Muscle layer of colon (tissue), 2 donors: ENCODE data around the gene RAB5A.
"Not testable (repeated sequence)": the region's sequence is repeated elsewhere in the genome, so short reads cannot be mapped to it uniquely, and the experiment has no call there.

Source experiments
- H3K27ac ChIP-seq: one replicate; pipeline ENCODE4 v1.7.0; 2013; ENCODE audit warnings: low read depth, mild to moderate bottlenecking, low read length, moderate library complexity
- H3K27me3 ChIP-seq, 2 donors: one replicate each; pipeline ENCODE4 v1.7.0; 2013; ENCODE audit warnings: low read length in 2 of 2, mild to moderate bottlenecking in 2 of 2; ENCODE audit not compliant: insufficient read depth in 2 of 2, control insufficient read depth in 1 of 2
- H3K36me3 ChIP-seq: one replicate; pipeline ENCODE4 v1.7.0; 2013; ENCODE audit warnings: mild to moderate bottlenecking, low read length; ENCODE audit not compliant: insufficient read depth
- H3K4me1 ChIP-seq: one replicate; pipeline ENCODE4 v1.7.0; 2013; ENCODE audit warnings: mild to moderate bottlenecking, low read length; ENCODE audit not compliant: insufficient read depth
- H3K4me3 ChIP-seq, 2 donors: one replicate each; pipeline ENCODE4 v1.7.0; 2013; ENCODE audit warnings: low read length in 2 of 2, low read depth in 1 of 2, mild to moderate bottlenecking in 1 of 2, moderate library complexity in 1 of 2
- H3K9ac ChIP-seq: one replicate; pipeline ENCODE4 v1.7.0; 2013; ENCODE audit warnings: low read length
- H3K9me3 ChIP-seq: one replicate; pipeline ENCODE4 v1.7.0; 2013; ENCODE audit warnings: mild to moderate bottlenecking, low read length
- donor health status: abdominal sarcoma.
- donor health status: Adenocarcinoma of cecum.

RAB5A gene

GRCh38 chr3:20031939-20032338 is 85.0 kb downstream of the RAB5A start:
- H3K9me3 ChIP-seq, H3K4me3 ChIP-seq, H3K9ac ChIP-seq, H3K27me3 ChIP-seq, H3K4me1 ChIP-seq, H3K27ac ChIP-seq, H3K36me3 ChIP-seq: not testable (repeated sequence)
